H1 (cell line): Measurements from ENCODE around the gene POLR2I. TPM values are rescaled to one million over a fixed set of nuclear protein-coding genes. Genes with fewer than 3 reads are reported as not detected.

Experiments
- EP300 ChIP-seq, 2 experiments: IDR thresholded peaks; 1 replicate in 1 of 2; 2 replicates in 1 of 2; pipeline ENCODE4 v1.6.1; 2011 to 2012; ENCODE audit warnings: low read depth in 2 of 2, low read length in 2 of 2, mild to moderate bottlenecking in 2 of 2, borderline replicate concordance in 1 of 2, inconsistent platforms in 1 of 2, moderate library complexity in 1 of 2
- MAX ChIP-seq: IDR thresholded peaks from 2 replicates; pipeline ENCODE4 v1.6.1; 2012; ENCODE audit warnings: inconsistent platforms
- polyA plus RNA-seq, 7 experiments: library from polyadenylated mRNA; depleted of rRNA in 3 of 7; stranded (reverse) in 5 of 7; unstranded in 2 of 7; fragments of >200 nt in 5 of 7; fragments of 200-250 nt in 2 of 7; gene quantifications; 1 replicate in 5 of 7; 2 replicates in 1 of 7; 4 replicates in 1 of 7; pipeline versions ENCODE4 v1.2.1 to v1.2.3, GENCODE V29; 2011 to 2013; ENCODE audit warnings: missing spikeins in 2 of 7, mixed read lengths in 2 of 7
- total RNA-seq: library from RNA; stranded (reverse); fragmentation: NEBNext Ultra II Directional; extraction: Animal tissue kit (Norgen Biotek cat#: 25700); gene quantifications from 2 replicates; pipeline ENCODE4 v1.2.1, GENCODE V29; 2021

POLR2I gene
- total and polyA plus RNA-seq, 2 of the 8 experiments (the other 6 are each of a cell fraction or from before 2014, with no cell fraction given), result 143 to 150 TPM

GRCh38 chr19:36139473-36140303, 25.0 kb upstream of the POLR2I start, which contains the start of gene CAPNS1 (continued):
- TF ChIP-seq MAX, result peak; percentile 50
- peak in 1 of 2 experiments; percentile 16; a peak in 1 of 3 replicates for TF ChIP-seq EP300 (IDR thresholded peaks at IDR 0.05; ENCODE audit: borderline replicate concordance in 1 of 2, low read depth in 2 of 2, low read length in 2 of 2)
